Measurements from ENCODE around the gene RBMS2.
"Not testable (repeated sequence)": the region's sequence is repeated elsewhere in the genome, so short reads cannot be mapped to it uniquely, and the experiment has no call there.

- not testable (repeated sequence) for TF ChIP-seq CTCF (IDR thresholded peaks at IDR 0.05; ENCODE audit: low read depth, low read length); EZH2phosphoT487 (IDR thresholded peaks at IDR 0.05; ENCODE audit: low read depth)
Measured at GRCh38 chr12:56577248-56577647, 55.6 kb downstream of the RBMS2 start.

Measured in OCI-LY3 (cell line).